GM12878 (cell line): ENCODE data around the gene DGKE.

ENCODE experiments used
- BCL11A ChIP-seq: IDR thresholded peaks from 2 replicates; pipeline ENCODE4 v1.6.1; 2011; ENCODE audit warnings: low read depth, low read length
- CBX3 ChIP-seq: fragments of 200-600 bp; sonication (generic); IDR thresholded peaks from 2 replicates; pipeline ENCODE4 v1.6.1; 2016; ENCODE audit warnings: low read depth, borderline replicate concordance
- CEBPB ChIP-seq, 2 experiments: fragments of 150-350 bp in 1 of 2; IDR thresholded peaks; 2 replicates each; pipeline ENCODE4 v1.6.1; 2012 to 2014; ENCODE audit warnings: low read depth in 2 of 2, low read length in 2 of 2, borderline replicate concordance in 1 of 2, inconsistent platforms in 1 of 2
- EGR1 ChIP-seq, 2 experiments: IDR thresholded peaks; 1 replicate in 1 of 2; 2 replicates in 1 of 2; pipeline ENCODE4 v1.6.1; 2011 to 2012; ENCODE audit warnings: low read depth in 2 of 2, low read length in 2 of 2, borderline replicate concordance in 1 of 2, mild to moderate bottlenecking in 1 of 2, moderate library complexity in 1 of 2
- EP300 ChIP-seq, 2 experiments: fragments of 150-350 bp in 1 of 2; IDR thresholded peaks; 2 replicates each; pipeline ENCODE4 v1.6.1; 2011 to 2012; ENCODE audit warnings: low read depth in 2 of 2, low read length in 2 of 2, borderline replicate concordance in 1 of 2, improper control_type of control experiment in 1 of 2, inconsistent platforms in 1 of 2; ENCODE audit not compliant: control insufficient read depth in 1 of 2
- FOS ChIP-seq: IDR thresholded peaks from 3 replicates; pipeline ENCODE4 v1.6.1; 2011; ENCODE audit warnings: borderline replicate concordance; ENCODE audit not compliant: insufficient read length; ENCODE audit errors: extremely low read depth
- HDGF ChIP-seq: fragments of 450-650 bp; IDR thresholded peaks from 2 replicates; pipeline ENCODE4 v1.6.1; 2016; ENCODE audit warnings: antibody characterized with exemption
- JUNB ChIP-seq: IDR thresholded peaks from 2 replicates; pipeline ENCODE4 v1.6.1; 2016; ENCODE audit warnings: antibody characterized with exemption, mild to moderate bottlenecking
- POU2F2 ChIP-seq: IDR thresholded peaks from 3 replicates; pipeline ENCODE4 v1.6.1; 2011; ENCODE audit warnings: low read depth, mild to moderate bottlenecking, low read length, borderline replicate concordance
- SUZ12 ChIP-seq: fragments of 200-600 bp; sonication (generic); IDR thresholded peaks from one replicate; pipeline ENCODE4 v1.6.1; 2018; ENCODE audit warnings: antibody characterized with exemption, mild to moderate bottlenecking; ENCODE audit not compliant: unreplicated experiment
- TF ChIP-seq, protein P1 (sequence below): fragments of 450-650 bp; formaldehyde crosslinking; IDR thresholded peaks from 2 replicates; pipeline ENCODE4 v1.4.0; 2020; ENCODE audit warnings: mild to moderate bottlenecking, moderate library complexity
- TF ChIP-seq, protein P2 (sequence below): fragments of 450-650 bp; IDR thresholded peaks from 2 replicates; pipeline ENCODE4 v1.6.1; 2017; ENCODE audit warnings: mild to moderate bottlenecking, moderate library complexity
- TF ChIP-seq, protein P3 (sequence below), 3 experiments: IDR thresholded peaks in 2 of 3; conservative IDR thresholded peaks in 1 of 3; 2 replicates each; pipeline ENCODE4 v1.5.1; 2011; ENCODE audit warnings: low read depth in 3 of 3, low read length in 3 of 3, mild to moderate bottlenecking in 3 of 3, control low read depth in 2 of 3, moderate library complexity in 2 of 3, inconsistent platforms in 1 of 3, mixed read lengths in 1 of 3; ENCODE audit not compliant: control insufficient read depth in 2 of 3, insufficient read depth in 1 of 3; ENCODE audit errors: extremely low read depth in 1 of 3
- TF ChIP-seq, protein P4 (sequence below): fragments of 450-650 bp; IDR thresholded peaks from 2 replicates; pipeline ENCODE4 v1.6.1; 2017; ENCODE audit warnings: mild to moderate bottlenecking

DNA sequence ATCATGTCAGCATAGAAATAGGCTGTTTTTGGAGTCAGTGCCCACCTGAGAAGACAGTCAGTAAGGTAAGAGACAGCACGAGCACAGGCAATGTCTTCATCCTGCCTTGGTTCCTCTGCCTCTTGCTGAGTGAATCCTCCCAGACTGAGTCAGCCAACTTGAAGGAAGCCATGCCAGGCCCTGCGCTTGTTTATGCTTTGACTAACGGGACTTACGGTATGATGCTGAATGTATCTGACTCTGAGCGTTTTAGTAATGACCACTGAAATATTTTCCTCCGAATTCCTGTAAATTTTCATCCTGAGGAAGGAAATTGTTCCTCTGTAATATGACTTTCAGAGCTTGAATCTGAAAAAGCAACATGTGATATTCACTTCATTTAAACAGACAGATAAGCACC lies 18.2 kb upstream of the DGKE start:
- TF ChIP-seq, protein P1, sequence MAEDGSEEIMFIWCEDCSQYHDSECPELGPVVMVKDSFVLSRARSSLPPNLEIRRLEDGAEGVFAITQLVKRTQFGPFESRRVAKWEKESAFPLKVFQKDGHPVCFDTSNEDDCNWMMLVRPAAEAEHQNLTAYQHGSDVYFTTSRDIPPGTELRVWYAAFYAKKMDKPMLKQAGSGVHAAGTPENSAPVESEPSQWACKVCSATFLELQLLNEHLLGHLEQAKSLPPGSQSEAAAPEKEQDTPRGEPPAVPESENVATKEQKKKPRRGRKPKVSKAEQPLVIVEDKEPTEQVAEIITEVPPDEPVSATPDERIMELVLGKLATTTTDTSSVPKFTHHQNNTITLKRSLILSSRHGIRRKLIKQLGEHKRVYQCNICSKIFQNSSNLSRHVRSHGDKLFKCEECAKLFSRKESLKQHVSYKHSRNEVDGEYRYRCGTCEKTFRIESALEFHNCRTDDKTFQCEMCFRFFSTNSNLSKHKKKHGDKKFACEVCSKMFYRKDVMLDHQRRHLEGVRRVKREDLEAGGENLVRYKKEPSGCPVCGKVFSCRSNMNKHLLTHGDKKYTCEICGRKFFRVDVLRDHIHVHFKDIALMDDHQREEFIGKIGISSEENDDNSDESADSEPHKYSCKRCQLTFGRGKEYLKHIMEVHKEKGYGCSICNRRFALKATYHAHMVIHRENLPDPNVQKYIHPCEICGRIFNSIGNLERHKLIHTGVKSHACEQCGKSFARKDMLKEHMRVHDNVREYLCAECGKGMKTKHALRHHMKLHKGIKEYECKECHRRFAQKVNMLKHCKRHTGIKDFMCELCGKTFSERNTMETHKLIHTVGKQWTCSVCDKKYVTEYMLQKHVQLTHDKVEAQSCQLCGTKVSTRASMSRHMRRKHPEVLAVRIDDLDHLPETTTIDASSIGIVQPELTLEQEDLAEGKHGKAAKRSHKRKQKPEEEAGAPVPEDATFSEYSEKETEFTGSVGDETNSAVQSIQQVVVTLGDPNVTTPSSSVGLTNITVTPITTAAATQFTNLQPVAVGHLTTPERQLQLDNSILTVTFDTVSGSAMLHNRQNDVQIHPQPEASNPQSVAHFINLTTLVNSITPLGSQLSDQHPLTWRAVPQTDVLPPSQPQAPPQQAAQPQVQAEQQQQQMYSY (CRISPR knock-in tag): no peak
- TF ChIP-seq CEBPB (IDR thresholded peaks at IDR 0.05; ENCODE audit: borderline replicate concordance in 1 of 2, low read depth in 2 of 2, low read length in 2 of 2) (no peak), HDGF (no peak), BCL11A (no peak), EP300 (IDR thresholded peaks at IDR 0.05; ENCODE audit: borderline replicate concordance in 1 of 2, control insufficient read depth in 1 of 2, low read depth in 2 of 2, low read length in 2 of 2) (no peak), FOS (no peak), CBX3 (no peak), JUNB (no peak), SUZ12 (no peak), EGR1 (IDR thresholded peaks at IDR 0.05; ENCODE audit: borderline replicate concordance in 1 of 2, low read depth in 2 of 2, low read length in 2 of 2) (no peak), POU2F2 (no peak)
- TF ChIP-seq, protein P2, sequence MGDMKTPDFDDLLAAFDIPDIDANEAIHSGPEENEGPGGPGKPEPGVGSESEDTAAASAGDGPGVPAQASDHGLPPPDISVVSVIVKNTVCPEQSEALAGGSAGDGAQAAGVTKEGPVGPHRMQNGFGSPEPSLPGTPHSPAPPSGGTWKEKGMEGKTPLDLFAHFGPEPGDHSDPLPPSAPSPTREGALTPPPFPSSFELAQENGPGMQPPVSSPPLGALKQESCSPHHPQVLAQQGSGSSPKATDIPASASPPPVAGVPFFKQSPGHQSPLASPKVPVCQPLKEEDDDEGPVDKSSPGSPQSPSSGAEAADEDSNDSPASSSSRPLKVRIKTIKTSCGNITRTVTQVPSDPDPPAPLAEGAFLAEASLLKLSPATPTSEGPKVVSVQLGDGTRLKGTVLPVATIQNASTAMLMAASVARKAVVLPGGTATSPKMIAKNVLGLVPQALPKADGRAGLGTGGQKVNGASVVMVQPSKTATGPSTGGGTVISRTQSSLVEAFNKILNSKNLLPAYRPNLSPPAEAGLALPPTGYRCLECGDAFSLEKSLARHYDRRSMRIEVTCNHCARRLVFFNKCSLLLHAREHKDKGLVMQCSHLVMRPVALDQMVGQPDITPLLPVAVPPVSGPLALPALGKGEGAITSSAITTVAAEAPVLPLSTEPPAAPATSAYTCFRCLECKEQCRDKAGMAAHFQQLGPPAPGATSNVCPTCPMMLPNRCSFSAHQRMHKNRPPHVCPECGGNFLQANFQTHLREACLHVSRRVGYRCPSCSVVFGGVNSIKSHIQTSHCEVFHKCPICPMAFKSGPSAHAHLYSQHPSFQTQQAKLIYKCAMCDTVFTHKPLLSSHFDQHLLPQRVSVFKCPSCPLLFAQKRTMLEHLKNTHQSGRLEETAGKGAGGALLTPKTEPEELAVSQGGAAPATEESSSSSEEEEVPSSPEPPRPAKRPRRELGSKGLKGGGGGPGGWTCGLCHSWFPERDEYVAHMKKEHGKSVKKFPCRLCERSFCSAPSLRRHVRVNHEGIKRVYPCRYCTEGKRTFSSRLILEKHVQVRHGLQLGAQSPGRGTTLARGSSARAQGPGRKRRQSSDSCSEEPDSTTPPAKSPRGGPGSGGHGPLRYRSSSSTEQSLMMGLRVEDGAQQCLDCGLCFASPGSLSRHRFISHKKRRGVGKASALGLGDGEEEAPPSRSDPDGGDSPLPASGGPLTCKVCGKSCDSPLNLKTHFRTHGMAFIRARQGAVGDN: no peak
- TF ChIP-seq, protein P3, sequence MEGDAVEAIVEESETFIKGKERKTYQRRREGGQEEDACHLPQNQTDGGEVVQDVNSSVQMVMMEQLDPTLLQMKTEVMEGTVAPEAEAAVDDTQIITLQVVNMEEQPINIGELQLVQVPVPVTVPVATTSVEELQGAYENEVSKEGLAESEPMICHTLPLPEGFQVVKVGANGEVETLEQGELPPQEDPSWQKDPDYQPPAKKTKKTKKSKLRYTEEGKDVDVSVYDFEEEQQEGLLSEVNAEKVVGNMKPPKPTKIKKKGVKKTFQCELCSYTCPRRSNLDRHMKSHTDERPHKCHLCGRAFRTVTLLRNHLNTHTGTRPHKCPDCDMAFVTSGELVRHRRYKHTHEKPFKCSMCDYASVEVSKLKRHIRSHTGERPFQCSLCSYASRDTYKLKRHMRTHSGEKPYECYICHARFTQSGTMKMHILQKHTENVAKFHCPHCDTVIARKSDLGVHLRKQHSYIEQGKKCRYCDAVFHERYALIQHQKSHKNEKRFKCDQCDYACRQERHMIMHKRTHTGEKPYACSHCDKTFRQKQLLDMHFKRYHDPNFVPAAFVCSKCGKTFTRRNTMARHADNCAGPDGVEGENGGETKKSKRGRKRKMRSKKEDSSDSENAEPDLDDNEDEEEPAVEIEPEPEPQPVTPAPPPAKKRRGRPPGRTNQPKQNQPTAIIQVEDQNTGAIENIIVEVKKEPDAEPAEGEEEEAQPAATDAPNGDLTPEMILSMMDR (IDR thresholded peaks at IDR 0.05 in 2 of 3, conservative IDR thresholded peaks at IDR 0.05 in 1 of 3; ENCODE audit: control insufficient read depth in 2 of 3, extremely low read depth in 1 of 3, insufficient read depth in 1 of 3, low read depth in 3 of 3, low read length in 3 of 3): no peak
- TF ChIP-seq, protein P4, sequence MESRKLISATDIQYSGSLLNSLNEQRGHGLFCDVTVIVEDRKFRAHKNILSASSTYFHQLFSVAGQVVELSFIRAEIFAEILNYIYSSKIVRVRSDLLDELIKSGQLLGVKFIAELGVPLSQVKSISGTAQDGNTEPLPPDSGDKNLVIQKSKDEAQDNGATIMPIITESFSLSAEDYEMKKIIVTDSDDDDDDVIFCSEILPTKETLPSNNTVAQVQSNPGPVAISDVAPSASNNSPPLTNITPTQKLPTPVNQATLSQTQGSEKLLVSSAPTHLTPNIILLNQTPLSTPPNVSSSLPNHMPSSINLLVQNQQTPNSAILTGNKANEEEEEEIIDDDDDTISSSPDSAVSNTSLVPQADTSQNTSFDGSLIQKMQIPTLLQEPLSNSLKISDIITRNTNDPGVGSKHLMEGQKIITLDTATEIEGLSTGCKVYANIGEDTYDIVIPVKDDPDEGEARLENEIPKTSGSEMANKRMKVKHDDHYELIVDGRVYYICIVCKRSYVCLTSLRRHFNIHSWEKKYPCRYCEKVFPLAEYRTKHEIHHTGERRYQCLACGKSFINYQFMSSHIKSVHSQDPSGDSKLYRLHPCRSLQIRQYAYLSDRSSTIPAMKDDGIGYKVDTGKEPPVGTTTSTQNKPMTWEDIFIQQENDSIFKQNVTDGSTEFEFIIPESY: no peak
